Memory B cell (primary cell): ENCODE measurements around the gene PRKCI.

ENCODE experiments used
- ATAC-seq: fragments of 150-1000 bp; cut with Tn5 transposase; 2 replicates; pipeline ENCODE4 v1.10.0; 2021; ENCODE audit warnings: low read depth, mild to moderate bottlenecking, moderate library complexity
- DNase-seq, 2 donors: peaks; one replicate each; pipeline ENCODE4 v3.0.0; 2022; ENCODE audit warnings: low spot score in 2 of 2
- H3K27ac Mint-ChIP-seq: one replicate; pipeline ENCODE4 v1.8.0; 2022; ENCODE audit warnings: mild to moderate bottlenecking, moderate library complexity, mixed read lengths
- H3K27me3 Mint-ChIP-seq: one replicate; pipeline ENCODE4 v1.8.0; 2022; ENCODE audit warnings: mixed read lengths
- H3K36me3 Mint-ChIP-seq: one replicate; pipeline ENCODE4 v1.8.0; 2022; ENCODE audit warnings: mild to moderate bottlenecking, mixed read lengths
- H3K4me1 Mint-ChIP-seq: one replicate; pipeline ENCODE4 v1.8.0; 2022; ENCODE audit warnings: mixed read lengths
- H3K4me3 Mint-ChIP-seq: one replicate; pipeline ENCODE4 v1.8.0; 2022; ENCODE audit warnings: mild to moderate bottlenecking, moderate library complexity, mixed read lengths
- H3K9me3 Mint-ChIP-seq: one replicate; pipeline ENCODE4 v1.8.0; 2022; ENCODE audit warnings: mixed read lengths

PRKCI gene

GRCh38 chr3:170354760-170355159, 132.5 kb downstream of the PRKCI start:
- no peak for ATAC-seq
- H3K9me3 Mint-ChIP-seq = no peaks in the 10 kb centered on the region
- peaks cover 54% of the 10 kb centered on the region for H3K4me1 Mint-ChIP-seq
- H3K27me3 Mint-ChIP-seq = no peaks in the 10 kb centered on the region
- peak overlapping the region; percentile 96 for H3K27ac Mint-ChIP-seq
- DNase-seq = no peak
- H3K4me3 Mint-ChIP-seq = no peak overlapping the region
- no peaks in the 10 kb centered on the region for H3K36me3 Mint-ChIP-seq
